PC-3 (cell line): ENCODE results near the gene KCNQ5.

Experiments
- CTCF ChIP-seq: fragments of 300-600 bp; sonication (generic); conservative IDR thresholded peaks from 2 replicates; pipeline ENCODE4 v1.5.1; 2017; ENCODE audit warnings: antibody characterized with exemption, low read depth, mild to moderate bottlenecking, low read length
- EZH2phosphoT487 ChIP-seq: fragments of 300-600 bp; sonication (generic); IDR thresholded peaks from 2 replicates; pipeline ENCODE4 v1.6.1; 2018; ENCODE audit warnings: mild to moderate bottlenecking, antibody characterized with exemption, low read length, borderline replicate concordance

- TF ChIP-seq CTCF (no peak), EZH2phosphoT487 (no peak)
Observed at GRCh38 chr6:73043446-73043845, 421.6 kb downstream of the KCNQ5 start.
